Gastroesophageal sphincter (tissue), 4 donors: Measurements from ENCODE around the gene MPZL1. TPM values are rescaled to one million over a fixed set of nuclear protein-coding genes. Genes with fewer than 3 reads are reported as not detected.
"Not testable (repeated sequence)": the region's sequence is repeated elsewhere in the genome, so short reads cannot be mapped to it uniquely, and the experiment has no call there.

Experiments
- ATAC-seq: fragments of 150-250 bp; one replicate; pipeline ENCODE4 v1.9.1; 2016; ENCODE audit warnings: mild to moderate bottlenecking, moderate library complexity
- H3K27ac ChIP-seq, 4 donors: fragments of 200-600 bp; sonication (generic) in 3 of 4; 1 replicate in 3 of 4; 2 replicates in 1 of 4; pipeline ENCODE4 v1.5.1; 2016 to 2019
- H3K27me3 ChIP-seq: fragments of 200-600 bp; sonication (generic); one replicate; pipeline ENCODE4 v1.5.1; 2019
- H3K36me3 ChIP-seq, 2 donors: fragments of 200-600 bp; sonication (generic); one replicate each; pipeline ENCODE4 v1.5.1; 2019; ENCODE audit warnings: control low read depth in 1 of 2
- H3K4me1 ChIP-seq, 3 donors: fragments of 200-600 bp; sonication (generic); 1 replicate in 2 of 3; 2 replicates in 1 of 3; pipeline ENCODE4 v1.5.1; 2016 to 2019; ENCODE audit warnings: control low read depth in 2 of 3
- H3K4me3 ChIP-seq, 2 donors: fragments of 200-600 bp; sonication (generic); one replicate each; pipeline ENCODE4 v1.5.1; 2019; ENCODE audit warnings: mild to moderate bottlenecking in 1 of 2, moderate library complexity in 1 of 2
- H3K9me3 ChIP-seq, 3 donors: fragments of 200-600 bp; sonication (generic); one replicate each; pipeline ENCODE4 v1.5.1; 2017 to 2019; ENCODE audit warnings: control low read depth in 2 of 3
- CTCF ChIP-seq, 4 experiments: fragments of 200-600 bp in 2 of 4; fragments of 450-650 bp in 2 of 4; sonication (generic) in 1 of 4; IDR thresholded peaks; one replicate each; pipeline ENCODE4 v1.5.1; 2017 to 2019; ENCODE audit warnings: antibody characterized with exemption in 4 of 4, mild to moderate bottlenecking in 2 of 4, moderate library complexity in 2 of 4
- EP300 ChIP-seq: sonication (generic); formaldehyde crosslinking; IDR thresholded peaks from one replicate; pipeline ENCODE4 v1.6.1; 2017; ENCODE audit warnings: antibody characterized with exemption, mild to moderate bottlenecking
- POLR2A ChIP-seq, 2 donors: fragments of 450-650 bp; IDR thresholded peaks; one replicate each; pipeline ENCODE4 v1.6.1; 2017; ENCODE audit warnings: antibody characterized with exemption in 2 of 2, mild to moderate bottlenecking in 2 of 2, moderate library complexity in 1 of 2
- POLR2AphosphoS5 ChIP-seq: sonication (generic); formaldehyde crosslinking; IDR thresholded peaks from one replicate; pipeline ENCODE4 v1.6.1; 2017; ENCODE audit warnings: antibody characterized with exemption
- WGBS, 2 donors: methylation state at CpG; one replicate each; pipeline ENCODE4 v1.1.5; 2018; ENCODE audit warnings: low coverage in 1 of 2; 5-methylcytosine and 5-hydroxymethylcytosine counted together
- total RNA-seq, 4 donors: library from RNA; depleted of rRNA; stranded (reverse); fragments of >200 nt; gene quantifications; one replicate each; pipeline ENCODE4 v1.1.0, GENCODE V29; 2016

Gene MPZL1
- total RNA-seq, 4 donors from 2014 or later: 83.7 to 127 (median 95.8) TPM

GRCh38 chr1:167829868-167830267 lies 108.1 kb downstream of the MPZL1 start:
- Histone ChIP-seq H3K27me3 (no peaks in the 10 kb centered on the region), H3K4me1 (no peaks in the 10 kb centered on the region), H3K9me3 (no peaks in the 10 kb centered on the region), H3K36me3 (no peaks in the 10 kb centered on the region), H3K27ac (no peak overlapping the region), H3K4me3 (no peak overlapping the region)
- 50 to 67% methylated on average over 2 of the region's 2 CpGs for WGBS, 2 donors
- TF ChIP-seq POLR2AphosphoS5: no peak
- TF ChIP-seq EP300: no peak
- no peak for TF ChIP-seq POLR2A (IDR thresholded peaks at IDR 0.05)
- TF ChIP-seq CTCF (IDR thresholded peaks at IDR 0.05): no peak
- ATAC-seq: no peak

GRCh38 chr1:167830668-167831067 lies 108.9 kb downstream of the MPZL1 start:
- not testable (repeated sequence) for H3K4me3 ChIP-seq, H3K27me3 ChIP-seq, H3K9me3 ChIP-seq, H3K27ac ChIP-seq, ATAC-seq, H3K4me1 ChIP-seq, H3K36me3 ChIP-seq
- 68 to 92% methylated on average over 5 of the region's 5 CpGs for WGBS, 2 donors

- no peaks in the 10 kb centered on the region for H3K36me3 ChIP-seq
- H3K4me3 ChIP-seq: no peak overlapping the region
- no peak overlapping the region for H3K27ac ChIP-seq
- 84% methylated on average over 3 of the region's 5 CpGs; no CpG with 5 or more reads in 1 of the 2 donors for WGBS, 2 donors
- H3K9me3 ChIP-seq: no peaks in the 10 kb centered on the region
- ATAC-seq: no peak
- no peaks in the 10 kb centered on the region for H3K4me1 ChIP-seq
- no peaks in the 10 kb centered on the region for H3K27me3 ChIP-seq
- TF ChIP-seq CTCF (IDR thresholded peaks at IDR 0.05) (no peak), POLR2AphosphoS5 (no peak), EP300 (no peak), POLR2A (IDR thresholded peaks at IDR 0.05) (no peak)
Measured at GRCh38 chr1:167832693-167833092, 110.9 kb downstream of the MPZL1 start.

- no peak for ATAC-seq
- Histone ChIP-seq H3K4me3 (no peak overlapping the region), H3K27ac (no peak overlapping the region), H3K4me1 (no peaks in the 10 kb centered on the region), H3K9me3 (no peaks in the 10 kb centered on the region), H3K27me3 (no peaks in the 10 kb centered on the region), H3K36me3 (no peaks in the 10 kb centered on the region)
- TF ChIP-seq EP300: no peak
- TF ChIP-seq CTCF (IDR thresholded peaks at IDR 0.05): no peak
- TF ChIP-seq POLR2A (IDR thresholded peaks at IDR 0.05): no peak
- TF ChIP-seq POLR2AphosphoS5: no peak
Measured at GRCh38 chr1:167833904-167834303, 112.1 kb downstream of the MPZL1 start.

GRCh38 chr1:167836197-167836596 lies 114.4 kb downstream of the MPZL1 start:
- H3K36me3 ChIP-seq: no peaks in the 10 kb centered on the region
- no peaks in the 10 kb centered on the region for H3K27me3 ChIP-seq
- ATAC-seq: no peak
- H3K27ac ChIP-seq: no peak overlapping the region
- H3K9me3 ChIP-seq: no peaks in the 10 kb centered on the region
- no peak overlapping the region for H3K4me3 ChIP-seq
- WGBS, 2 donors: 87 to 93% methylated on average over 4 of the region's 4 CpGs
- TF ChIP-seq POLR2AphosphoS5: no peak
- TF ChIP-seq EP300: no peak
- no peak for TF ChIP-seq CTCF (IDR thresholded peaks at IDR 0.05)
- no peak for TF ChIP-seq POLR2A (IDR thresholded peaks at IDR 0.05)
- H3K4me1 ChIP-seq: no peaks in the 10 kb centered on the region

GRCh38 chr1:167837326-167837725 lies 115.5 kb downstream of the MPZL1 start:
- H3K36me3 ChIP-seq: no peaks in the 10 kb centered on the region
- 75 to 88% methylated on average over 1 to 2 of the region's 2 CpGs for WGBS, 2 donors
- no peak for TF ChIP-seq POLR2AphosphoS5
- no peak for TF ChIP-seq EP300
- no peak for TF ChIP-seq CTCF (IDR thresholded peaks at IDR 0.05)
- no peak for TF ChIP-seq POLR2A (IDR thresholded peaks at IDR 0.05)
- no peak for ATAC-seq
- no peaks in the 10 kb centered on the region for H3K9me3 ChIP-seq
- no peak overlapping the region for H3K4me3 ChIP-seq
- no peaks in the 10 kb centered on the region for H3K4me1 ChIP-seq
- H3K27ac ChIP-seq: no peak overlapping the region
- no peaks in the 10 kb centered on the region for H3K27me3 ChIP-seq
